ENCODE data around the gene TGFB1.

Gene TGFB1

DNA sequence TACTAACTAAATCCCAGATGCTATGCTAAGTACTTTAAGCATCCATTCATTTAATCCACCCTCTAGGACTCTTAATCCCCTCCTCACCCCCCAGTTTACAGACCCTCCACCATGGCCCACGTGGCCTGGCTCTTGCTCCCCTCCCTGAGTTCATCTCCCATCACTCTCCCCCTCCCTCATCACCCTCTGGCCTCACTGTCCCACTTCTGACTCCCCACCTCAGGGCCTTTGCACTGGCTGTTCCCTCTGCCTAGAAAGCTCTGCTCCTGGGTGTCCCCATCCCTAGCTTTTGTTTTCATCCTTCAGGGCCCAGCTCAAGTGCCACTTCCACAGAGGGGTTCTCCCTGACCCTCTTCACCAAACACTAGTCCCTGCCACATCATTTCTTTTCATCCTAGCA lies 6.0 kb upstream of the TGFB1 start:
- TF ChIP-seq, protein P1, sequence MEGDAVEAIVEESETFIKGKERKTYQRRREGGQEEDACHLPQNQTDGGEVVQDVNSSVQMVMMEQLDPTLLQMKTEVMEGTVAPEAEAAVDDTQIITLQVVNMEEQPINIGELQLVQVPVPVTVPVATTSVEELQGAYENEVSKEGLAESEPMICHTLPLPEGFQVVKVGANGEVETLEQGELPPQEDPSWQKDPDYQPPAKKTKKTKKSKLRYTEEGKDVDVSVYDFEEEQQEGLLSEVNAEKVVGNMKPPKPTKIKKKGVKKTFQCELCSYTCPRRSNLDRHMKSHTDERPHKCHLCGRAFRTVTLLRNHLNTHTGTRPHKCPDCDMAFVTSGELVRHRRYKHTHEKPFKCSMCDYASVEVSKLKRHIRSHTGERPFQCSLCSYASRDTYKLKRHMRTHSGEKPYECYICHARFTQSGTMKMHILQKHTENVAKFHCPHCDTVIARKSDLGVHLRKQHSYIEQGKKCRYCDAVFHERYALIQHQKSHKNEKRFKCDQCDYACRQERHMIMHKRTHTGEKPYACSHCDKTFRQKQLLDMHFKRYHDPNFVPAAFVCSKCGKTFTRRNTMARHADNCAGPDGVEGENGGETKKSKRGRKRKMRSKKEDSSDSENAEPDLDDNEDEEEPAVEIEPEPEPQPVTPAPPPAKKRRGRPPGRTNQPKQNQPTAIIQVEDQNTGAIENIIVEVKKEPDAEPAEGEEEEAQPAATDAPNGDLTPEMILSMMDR (IDR thresholded peaks at IDR 0.05): no peak
- peaks cover 21% of the 10 kb centered on the region for H3K4me1 Mint-ChIP-seq
- H3K4me3 Mint-ChIP-seq: no peak overlapping the region
- DNase-seq: no peak
- H3K36me3 Mint-ChIP-seq (ENCODE audit: low read depth): no peaks in the 10 kb centered on the region
- H3K27ac Mint-ChIP-seq: no peak overlapping the region
- no peaks in the 10 kb centered on the region for H3K9me3 Mint-ChIP-seq
- H3K27me3 Mint-ChIP-seq (ENCODE audit: low read depth, poor library complexity): no peaks in the 10 kb centered on the region

GRCh38 chr19:41357746-41358145 lies 4.0 kb upstream of the TGFB1 start:
- no peak for DNase-seq
- Mint-ChIP-seq H3K36me3 (ENCODE audit: low read depth) (no peaks in the 10 kb centered on the region), H3K4me1 (peaks cover 13% of the 10 kb centered on the region), H3K4me3 (no peak overlapping the region), H3K9me3 (no peaks in the 10 kb centered on the region), H3K27ac (no peak overlapping the region), H3K27me3 (ENCODE audit: low read depth, poor library complexity) (no peaks in the 10 kb centered on the region)
- TF ChIP-seq, protein P1 (IDR thresholded peaks at IDR 0.05): no peak

DNA sequence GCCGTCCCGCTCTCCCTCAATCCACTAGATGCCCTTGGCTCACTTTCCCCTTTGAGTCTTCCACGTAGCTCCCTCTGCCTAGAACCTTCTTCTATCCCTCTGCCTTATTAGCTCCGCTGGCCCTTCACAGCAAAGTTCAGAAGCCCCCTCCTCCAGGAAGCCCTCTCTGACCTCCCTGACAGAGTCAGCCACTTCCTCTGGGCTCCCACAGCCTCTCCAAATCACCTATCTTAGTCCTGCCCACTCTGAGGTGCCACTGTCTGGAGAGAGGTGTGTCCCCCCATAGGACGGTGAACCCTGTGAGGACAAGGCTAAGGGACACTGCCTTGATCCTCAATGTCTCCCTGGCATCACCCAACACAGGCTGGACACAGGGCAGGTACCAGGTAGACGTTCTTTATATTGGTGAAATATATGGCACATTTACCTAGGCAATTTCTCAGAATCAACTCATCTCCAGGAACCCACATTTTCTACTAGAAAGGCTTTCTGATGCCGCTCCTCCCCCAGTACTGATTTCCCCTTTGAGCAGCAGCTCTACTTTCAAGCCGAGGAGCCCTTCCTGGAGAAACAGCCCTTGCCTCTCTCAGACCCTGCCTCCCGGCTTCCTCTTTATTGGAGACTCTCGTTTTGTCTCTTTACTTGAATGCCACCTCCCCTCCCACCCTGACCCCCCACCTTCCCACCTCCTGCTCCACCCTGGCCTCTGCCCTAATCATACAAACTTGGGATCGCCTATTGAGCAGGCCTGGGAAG lies 3.4 kb upstream of the TGFB1 start:
- TF ChIP-seq, protein P1 (IDR thresholded peaks at IDR 0.05): no peak
- Mint-ChIP-seq H3K27ac (peak overlapping the region; percentile 50), H3K27me3 (ENCODE audit: low read depth, poor library complexity) (peaks cover 3% of the 10 kb centered on the region)

DNA sequence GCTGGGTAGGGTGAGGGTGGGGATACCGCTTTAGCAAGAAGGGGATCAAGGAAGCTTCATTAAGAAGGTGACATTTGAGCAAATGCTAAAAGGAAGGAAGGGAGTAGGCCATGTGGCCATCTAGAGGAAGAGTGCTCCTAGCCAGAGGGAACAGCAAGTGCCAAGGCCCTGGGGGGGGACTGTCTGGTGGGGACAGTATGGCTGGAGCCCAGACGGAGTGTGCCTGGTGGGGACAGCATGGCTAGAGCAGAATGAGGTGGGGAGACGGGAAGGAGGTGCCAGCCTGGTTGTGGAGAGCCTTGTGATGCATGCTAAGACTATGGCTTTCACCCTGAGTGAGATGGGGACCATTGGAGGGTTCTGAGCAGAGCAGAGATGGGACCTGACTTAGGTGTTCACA lies 2.1 kb upstream of the TGFB1 start:
- DNase-seq: no peak
- H3K27me3 Mint-ChIP-seq (ENCODE audit: low read depth, poor library complexity): peaks cover 7% of the 10 kb centered on the region
- H3K36me3 Mint-ChIP-seq (ENCODE audit: low read depth): no peaks in the 10 kb centered on the region
- TF ChIP-seq, protein P1 (IDR thresholded peaks at IDR 0.05): no peak
- no peak overlapping the region for H3K4me3 Mint-ChIP-seq
- H3K4me1 Mint-ChIP-seq: peaks cover 26% of the 10 kb centered on the region
- H3K27ac Mint-ChIP-seq: peak overlapping the region; percentile 15
- no peaks in the 10 kb centered on the region for H3K9me3 Mint-ChIP-seq

More for the DNA sequence above, 3.4 kb upstream of the TGFB1 start:
- no peaks in the 10 kb centered on the region for H3K9me3 Mint-ChIP-seq
- DNase-seq: no peak
- no peaks in the 10 kb centered on the region for H3K36me3 Mint-ChIP-seq (ENCODE audit: low read depth)
- peaks cover 15% of the 10 kb centered on the region for H3K4me1 Mint-ChIP-seq
- H3K4me3 Mint-ChIP-seq: no peak overlapping the region

GRCh38 chr19:41355035-41355434 lies 1.3 kb upstream of the TGFB1 start:
- peak overlapping the region; percentile 71 for H3K4me3 Mint-ChIP-seq
- H3K27ac Mint-ChIP-seq: no peak overlapping the region
- no peaks in the 10 kb centered on the region for H3K36me3 Mint-ChIP-seq (ENCODE audit: low read depth)
- TF ChIP-seq, protein P1 (IDR thresholded peaks at IDR 0.05): no peak
- DNase-seq: no peak
- no peaks in the 10 kb centered on the region for H3K9me3 Mint-ChIP-seq
- peaks cover 7% of the 10 kb centered on the region for H3K27me3 Mint-ChIP-seq (ENCODE audit: low read depth, poor library complexity)
- H3K4me1 Mint-ChIP-seq: peaks cover 30% of the 10 kb centered on the region

Data from nephron progenitor cell (in vitro differentiated cells).